ENCODE results near the gene LIMCH1.

GRCh38 chr4:41655177-41655576 lies 117.2 kb downstream of the LIMCH1 start:
- TF ChIP-seq EZH2 (IDR thresholded peaks at IDR 0.05) (no peak), POLR2AphosphoS5 (IDR thresholded peaks at IDR 0.05; ENCODE audit: borderline replicate concordance, low read depth, low read length) (no peak)
